GM19324 (cell line): ENCODE measurements around the gene EFNB3.

Experiments
- ATAC-seq: cut with Tn5 transposase; IDR thresholded peaks from one replicate; pipeline ENCODE4 v1.9.1; 2021; ENCODE audit warnings: mild to moderate bottlenecking, moderate library complexity; ENCODE audit not compliant: unreplicated experiment, low FRiP score

Gene EFNB3

GRCh38 chr17:7716901-7717755 lies 12.1 kb downstream of the EFNB3 start, which contains the start of gene DNAH2:
TSS of gene DNAH2 (plus strand) at chr17:7717744. CDS start at chr17:7719735, 1,991 bp downstream.
- no peak for ATAC-seq

- ATAC-seq = no peak
These were observed 12.9 kb downstream of the EFNB3 start for GRCh38 chr17:7717756-7718350.

GRCh38 chr17:7719661-7720060 lies 14.7 kb downstream of the EFNB3 start:
- no peak for ATAC-seq

- ATAC-seq = no peak
These were observed 15.1 kb downstream of the EFNB3 start for GRCh38 chr17:7720125-7720524.

- no peak for ATAC-seq
These were observed 16.6 kb downstream of the EFNB3 start for GRCh38 chr17:7721612-7722011.

- no peak for ATAC-seq
These were observed 22.9 kb downstream of the EFNB3 start for GRCh38 chr17:7727886-7728285.

- ATAC-seq = no peak
These were observed 24.8 kb downstream of the EFNB3 start for GRCh38 chr17:7729816-7730215.

GRCh38 chr17:7732981-7733539 lies 28.1 kb downstream of the EFNB3 start:
- no peak for ATAC-seq

GRCh38 chr17:7737601-7738000 lies 32.6 kb downstream of the EFNB3 start:
- ATAC-seq = no peak

GRCh38 chr17:7739746-7740145 lies 34.7 kb downstream of the EFNB3 start:
- ATAC-seq = no peak

- no peak for ATAC-seq
These were observed 35.5 kb downstream of the EFNB3 start for GRCh38 chr17:7740481-7741001.

GRCh38 chr17:7742729-7743128 lies 37.7 kb downstream of the EFNB3 start:
- no peak for ATAC-seq

- ATAC-seq = no peak
These were observed 39.4 kb downstream of the EFNB3 start for GRCh38 chr17:7744416-7744815.

- ATAC-seq = no peak
These were observed 40.9 kb downstream of the EFNB3 start for GRCh38 chr17:7745748-7746470.

- no peak for ATAC-seq
These were observed 42.7 kb downstream of the EFNB3 start for GRCh38 chr17:7747635-7748071.

GRCh38 chr17:7748076-7748775 lies 43.2 kb downstream of the EFNB3 start:
- ATAC-seq = no peak

GRCh38 chr17:7750321-7750821 lies 45.4 kb downstream of the EFNB3 start:
- ATAC-seq = no peak

- ATAC-seq = no peak
These were observed 49.7 kb downstream of the EFNB3 start for GRCh38 chr17:7754656-7755055.

- ATAC-seq = no peak
These were observed 50.3 kb downstream of the EFNB3 start for GRCh38 chr17:7755095-7755890.
